HS-27A (cell line): ENCODE data around the gene CADM1.

Experiments used
- DNase-seq: peaks from one replicate; pipeline ENCODE4 v3.0.0-alpha.2; 2012; ENCODE audit warnings: low read depth, missing footprints

CADM1 gene

GRCh38 chr11:115515647-115516395 lies 11.6 kb upstream of the CADM1 start:
- no peak for DNase-seq

- no peak for DNase-seq
Observed at GRCh38 chr11:115506954-115507675, 2.9 kb upstream of the CADM1 start.

- no peak for DNase-seq
Observed at GRCh38 chr11:115505175-115505574, 960 bp upstream of the CADM1 start.

- no peak for DNase-seq
Observed at GRCh38 chr11:115503886-115504275, 334 bp downstream of the CADM1 start.

GRCh38 chr11:115503083-115503885 lies 931 bp downstream of the CADM1 start:
- DNase-seq: no peak

GRCh38 chr11:115502636-115503082 lies 1.6 kb downstream of the CADM1 start:
- DNase-seq: no peak

GRCh38 chr11:115501893-115502589 lies 2.2 kb downstream of the CADM1 start:
- DNase-seq: no peak

- DNase-seq: no peak
Observed at GRCh38 chr11:115501502-115501892, 2.7 kb downstream of the CADM1 start.

- DNase-seq: no peak
Observed at GRCh38 chr11:115500547-115501501, 3.4 kb downstream of the CADM1 start.

GRCh38 chr11:115499891-115500290 lies 4.3 kb downstream of the CADM1 start:
- DNase-seq: no peak

- DNase-seq: no peak
Observed at GRCh38 chr11:115499241-115499799, 4.9 kb downstream of the CADM1 start.

- no peak for DNase-seq
Observed at GRCh38 chr11:115498354-115498753, 5.9 kb downstream of the CADM1 start.

- DNase-seq: no peak
Observed at GRCh38 chr11:115497303-115497702, 6.9 kb downstream of the CADM1 start.

GRCh38 chr11:115496892-115497291 lies 7.3 kb downstream of the CADM1 start:
- DNase-seq: no peak

GRCh38 chr11:115493905-115494304 lies 10.3 kb downstream of the CADM1 start:
- DNase-seq: no peak

- DNase-seq: no peak
Observed at GRCh38 chr11:115493488-115493887, 10.7 kb downstream of the CADM1 start.

GRCh38 chr11:115489466-115489865 lies 14.7 kb downstream of the CADM1 start:
- no peak for DNase-seq

- DNase-seq: no peak
Observed at GRCh38 chr11:115488945-115489344, 15.3 kb downstream of the CADM1 start.

- DNase-seq: no peak
Observed at GRCh38 chr11:115481528-115481927, 22.7 kb downstream of the CADM1 start.

GRCh38 chr11:115480611-115481010 lies 23.6 kb downstream of the CADM1 start:
- DNase-seq: no peak

- no peak for DNase-seq
Observed at GRCh38 chr11:115477410-115477809, 26.8 kb downstream of the CADM1 start.
